Mucosa of descending colon (tissue), 3 donors: ENCODE data around the gene BCDIN3D. TPM values are rescaled to one million over a fixed set of nuclear protein-coding genes. Genes with fewer than 3 reads are reported as not detected.
"Not testable (repeated sequence)": the region's sequence is repeated elsewhere in the genome, so short reads cannot be mapped to it uniquely, and the experiment has no call there.

Experiments
- ATAC-seq: fragments of 200-7000 bp; cut with Tn5 transposase; one replicate; pipeline ENCODE4 v1.9.1; 2020; ENCODE audit warnings: mild to moderate bottlenecking, moderate library complexity
- DNase-seq, 3 donors: peaks; one replicate each; pipeline ENCODE4 v3.0.0-alpha.2; 2020
- H3K36me3 ChIP-seq: fragments of 200-600 bp; one replicate; pipeline ENCODE4 v1.8.0; 2021; ENCODE audit warnings: low read depth, mild to moderate bottlenecking
- H3K4me1 ChIP-seq: fragments of 200-600 bp; one replicate; pipeline ENCODE4 v1.8.0; 2021; ENCODE audit warnings: low read depth, mild to moderate bottlenecking
- H3K4me3 ChIP-seq: fragments of 200-600 bp; one replicate; pipeline ENCODE4 v1.8.0; 2021; ENCODE audit warnings: mild to moderate bottlenecking
- H3K9me3 ChIP-seq: fragments of 200-600 bp; one replicate; pipeline ENCODE4 v1.8.0; 2021; ENCODE audit warnings: mild to moderate bottlenecking
- CTCF ChIP-seq: fragments of 200-600 bp; IDR thresholded peaks from one replicate; pipeline ENCODE4 v1.8.0; 2022; ENCODE audit warnings: antibody characterized with exemption, mild to moderate bottlenecking
- intact Hi-C, 2 donors: fragments of 100-400 bp; cut with DNase I in 1 of 2; cut with micrococcal nuclease in 1 of 2; formaldehyde crosslinking; loops; one replicate each; pipeline versions ENCODE4 v1.11.0 to v1.11.1; 2022; cut with DNase I, micrococcal nuclease
- total RNA-seq, 3 donors: library from RNA; stranded (reverse); fragmentation: NEBNext Ultra II Directional in 2 of 3; extraction: Animal tissue kit (Norgen Biotek cat#: 25700) in 2 of 3; gene quantifications; one replicate each; pipeline versions ENCODE4 v1.2.1 to v1.2.4, GENCODE V29; 2021 to 2023
- donor health status: DM: no; HTN: no; CAD: no; lungs with moderate emphysema.
- donor health status: DM: no; HTN: no; CAD: no.
- donor health status: DM: no; HTN: yes; CAD: no.

The BCDIN3D gene
- total RNA-seq, 3 donors from 2014 or later, result 3.0 to 5.0 (median 3.7) TPM

- Histone ChIP-seq H3K4me1 (no peaks in the 10 kb centered on the region), H3K4me3 (no peak overlapping the region), H3K9me3 (no peaks in the 10 kb centered on the region), H3K36me3 (no peaks in the 10 kb centered on the region)
- intact Hi-C loops, result no loop called here
- no peak for TF ChIP-seq CTCF
- ATAC-seq (no peak), DNase-seq (no peak)
These were observed 42.2 kb upstream of the BCDIN3D start for GRCh38 chr12:49885118-49885517.

GRCh38 chr12:49882851-49883464, 40.1 kb upstream of the BCDIN3D start:
- peak in 1 of 3 donors; percentile 8 for DNase-seq
- H3K36me3 ChIP-seq, result no peaks in the 10 kb centered on the region
- no peak for TF ChIP-seq CTCF
- intact Hi-C loops, result no loop called here
- ATAC-seq, result no peak
- H3K9me3 ChIP-seq, result no peaks in the 10 kb centered on the region
- H3K4me3 ChIP-seq, result no peak overlapping the region
- no peaks in the 10 kb centered on the region for H3K4me1 ChIP-seq

DNA sequence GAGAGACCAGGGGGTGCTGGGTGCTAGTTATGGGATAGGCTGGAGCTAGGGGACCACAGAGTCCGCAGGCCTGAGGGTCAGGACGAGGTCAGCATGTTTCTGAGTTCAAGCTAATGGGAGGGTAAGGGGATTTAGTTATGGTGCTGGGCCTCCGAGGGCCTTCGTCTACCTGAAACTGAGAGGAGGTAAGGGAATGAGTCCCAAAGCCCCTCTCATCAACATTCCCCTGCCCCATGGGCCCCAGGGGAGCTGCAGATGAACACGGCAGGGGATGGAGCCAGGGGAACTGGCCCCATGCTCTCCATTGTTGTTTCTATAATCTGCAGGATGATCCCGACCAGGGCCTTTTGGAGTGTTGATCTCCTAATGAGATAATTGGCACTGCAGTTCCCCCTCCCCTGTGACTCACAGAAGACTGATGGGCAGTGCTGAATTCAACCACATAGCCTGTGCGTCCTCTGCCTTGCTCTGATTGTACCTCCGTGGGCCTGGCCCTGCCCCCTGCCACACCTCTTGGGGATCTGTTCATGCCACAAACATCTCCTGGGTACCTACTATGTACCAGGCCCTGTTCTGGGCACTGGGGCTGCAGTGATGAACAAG, 39.4 kb upstream of the BCDIN3D start:
- intact Hi-C loops, result no loop called here
- H3K4me3 ChIP-seq, result no peak overlapping the region
- no peak for TF ChIP-seq CTCF
- H3K36me3 ChIP-seq, result no peaks in the 10 kb centered on the region
- peak in 1 of 3 donors; percentile 1 for DNase-seq
- H3K4me1 ChIP-seq, result no peaks in the 10 kb centered on the region
- ATAC-seq, result no peak
- H3K9me3 ChIP-seq, result no peaks in the 10 kb centered on the region

DNA sequence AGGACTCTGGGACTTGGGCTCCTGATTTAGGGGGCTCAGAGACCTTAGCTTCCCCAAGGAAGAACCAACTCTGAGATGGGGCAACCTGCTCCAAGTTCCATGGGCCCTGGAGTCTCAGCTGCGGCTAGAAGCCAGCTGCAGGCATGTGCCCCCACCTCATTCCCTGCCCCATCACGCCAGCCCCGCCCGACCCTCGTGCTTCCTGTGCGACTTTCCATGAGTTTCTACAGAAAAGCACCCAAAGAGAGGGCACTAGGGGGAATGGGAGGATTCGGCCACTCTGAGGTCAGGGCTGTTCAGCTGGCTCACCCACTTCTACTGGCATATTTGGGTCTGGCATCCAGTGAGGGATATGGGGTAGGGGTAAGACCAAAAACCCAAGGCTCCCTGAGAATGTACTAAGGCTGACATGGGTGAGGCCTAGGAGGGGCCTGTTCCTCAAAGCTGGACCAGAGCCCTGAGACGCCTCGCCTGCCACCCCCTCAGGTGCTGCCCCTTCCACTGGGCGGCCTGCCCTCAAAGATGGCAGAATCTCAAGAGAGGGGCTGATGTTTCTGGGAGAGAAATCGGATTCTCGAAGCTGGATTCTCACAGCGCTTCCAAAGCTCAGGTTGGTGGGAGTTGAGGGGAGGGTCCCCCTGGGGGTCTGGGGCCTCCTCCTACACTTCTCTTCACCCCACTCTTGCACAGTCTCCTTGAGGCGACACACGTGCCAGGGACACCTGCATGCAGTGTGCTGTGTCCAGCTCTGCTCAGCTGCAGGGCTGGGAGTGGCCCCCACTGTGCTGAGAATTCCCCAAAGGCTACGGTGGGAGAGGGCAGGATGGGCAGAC, 38.7 kb upstream of the BCDIN3D start:
- H3K9me3 ChIP-seq, result no peaks in the 10 kb centered on the region
- H3K4me1 ChIP-seq, result no peaks in the 10 kb centered on the region
- H3K4me3 ChIP-seq, result no peak overlapping the region
- ATAC-seq, result no peak
- no peak for DNase-seq
- TF ChIP-seq CTCF, result no peak
- intact Hi-C loops, result no loop called here
- H3K36me3 ChIP-seq, result no peaks in the 10 kb centered on the region

- ATAC-seq (no peak), DNase-seq (peak in 1 of 3 donors; percentile 9)
- Histone ChIP-seq H3K36me3 (no peaks in the 10 kb centered on the region), H3K4me1 (no peaks in the 10 kb centered on the region), H3K4me3 (no peak overlapping the region), H3K9me3 (no peaks in the 10 kb centered on the region)
- TF ChIP-seq CTCF, result no peak
- intact Hi-C loops, result no loop called here
These were observed 38.0 kb upstream of the BCDIN3D start for GRCh38 chr12:49880756-49881414.

GRCh38 chr12:49879065-49879464, 36.2 kb upstream of the BCDIN3D start:
- DNase-seq, H3K36me3 ChIP-seq, ATAC-seq, intact Hi-C loops, H3K4me1 ChIP-seq, H3K4me3 ChIP-seq, H3K9me3 ChIP-seq: not testable (repeated sequence)
